Activated naive CD8-positive, alpha-beta T cell treated with anti-CD3 and anti-CD28 coated beads, Interleukin-2, amount 50 U/mL, for 24 hours (primary cell): Measurements from ENCODE around the gene RUSF1.
"Not testable (repeated sequence)": the region's sequence is repeated elsewhere in the genome, so short reads cannot be mapped to it uniquely, and the experiment has no call there.

Source experiments
- ATAC-seq: fragments of 150-1000 bp; cut with Tn5 transposase; one replicate; pipeline ENCODE4 v1.10.0; 2021
- DNase-seq: peaks from one replicate; pipeline ENCODE4 v3.0.0; 2021
- H3K27ac Mint-ChIP-seq: one replicate; pipeline ENCODE4 v1.8.0; 2021; ENCODE audit warnings: mild to moderate bottlenecking, mixed read lengths
- H3K27me3 Mint-ChIP-seq: one replicate; pipeline ENCODE4 v1.8.0; 2021; ENCODE audit warnings: mixed read lengths
- H3K36me3 Mint-ChIP-seq: one replicate; pipeline ENCODE4 v1.8.0; 2021; ENCODE audit warnings: low read depth, mixed read lengths
- H3K4me1 Mint-ChIP-seq: one replicate; pipeline ENCODE4 v1.8.0; 2021; ENCODE audit warnings: mixed read lengths
- H3K4me3 Mint-ChIP-seq: one replicate; pipeline ENCODE4 v1.8.0; 2021; ENCODE audit warnings: mild to moderate bottlenecking, moderate library complexity, mixed read lengths
- H3K9me3 Mint-ChIP-seq: one replicate; pipeline ENCODE4 v1.8.0; 2021; ENCODE audit warnings: mixed read lengths

Gene RUSF1

GRCh38 chr16:31527734-31528274 is 19.6 kb upstream of the RUSF1 start, which contains the start of gene AHSP:
AHSP (plus strand) TSS chr16:31527900; CDS start chr16:31528140, 240 bp downstream.
- H3K27ac Mint-ChIP-seq: peak within 1 kb of the TSS; percentile 70
- H3K9me3 Mint-ChIP-seq: no peaks in the 10 kb centered on the region
- DNase-seq (peak; percentile 18), ATAC-seq (peak; percentile 76)
- H3K4me1 Mint-ChIP-seq: peaks cover 26% of the 10 kb centered on the region
- H3K4me3 Mint-ChIP-seq: no peak within 1 kb of the TSS
- peaks cover 24% of the 10 kb centered on the region for H3K27me3 Mint-ChIP-seq
- no peaks in the 10 kb centered on the region for H3K36me3 Mint-ChIP-seq

- no peak for ATAC-seq
- no peak overlapping the region for H3K27ac Mint-ChIP-seq
These were observed 16.9 kb upstream of the RUSF1 start for GRCh38 chr16:31525113-31525512.

GRCh38 chr16:31523768-31524167 is 15.6 kb upstream of the RUSF1 start:
- H3K9me3 Mint-ChIP-seq, ATAC-seq, H3K36me3 Mint-ChIP-seq, H3K4me3 Mint-ChIP-seq, H3K27ac Mint-ChIP-seq, DNase-seq: not testable (repeated sequence)
- Mint-ChIP-seq H3K4me1 (peaks cover 32% of the 10 kb centered on the region), H3K27me3 (peaks cover 11% of the 10 kb centered on the region)

More at GRCh38 chr16:31525113-31525512, 16.9 kb upstream of the RUSF1 start:
- Mint-ChIP-seq H3K36me3 (no peaks in the 10 kb centered on the region), H3K27me3 (peaks cover 22% of the 10 kb centered on the region), H3K4me3 (no peak overlapping the region), H3K9me3 (no peaks in the 10 kb centered on the region), H3K4me1 (peaks cover 38% of the 10 kb centered on the region)
- DNase-seq: no peak

GRCh38 chr16:31522071-31522470 is 13.9 kb upstream of the RUSF1 start:
- DNase-seq (no peak), ATAC-seq (no peak)
- Mint-ChIP-seq H3K27me3 (peaks cover 2% of the 10 kb centered on the region), H3K9me3 (peaks cover 6% of the 10 kb centered on the region), H3K4me1 (peaks cover 22% of the 10 kb centered on the region), H3K36me3 (no peaks in the 10 kb centered on the region), H3K4me3 (no peak overlapping the region), H3K27ac (no peak overlapping the region)

- Mint-ChIP-seq H3K36me3 (no peaks in the 10 kb centered on the region), H3K4me1 (peaks cover 19% of the 10 kb centered on the region), H3K27me3 (peaks cover 3% of the 10 kb centered on the region), H3K9me3 (peaks cover 9% of the 10 kb centered on the region), H3K4me3 (no peak overlapping the region), H3K27ac (no peak overlapping the region)
- ATAC-seq (peak; percentile 85), DNase-seq (no peak)
These were observed 13.2 kb upstream of the RUSF1 start for GRCh38 chr16:31521368-31521767.

- peaks cover 15% of the 10 kb centered on the region for H3K4me1 Mint-ChIP-seq
- no peak overlapping the region for H3K4me3 Mint-ChIP-seq
- ATAC-seq: no peak
- peaks cover 3% of the 10 kb centered on the region for H3K27me3 Mint-ChIP-seq
- DNase-seq: no peak
- no peaks in the 10 kb centered on the region for H3K36me3 Mint-ChIP-seq
- H3K27ac Mint-ChIP-seq: no peak overlapping the region
- peaks cover 9% of the 10 kb centered on the region for H3K9me3 Mint-ChIP-seq
These were observed 11.7 kb upstream of the RUSF1 start for GRCh38 chr16:31519759-31520431.

GRCh38 chr16:31517800-31518402 is 9.7 kb upstream of the RUSF1 start:
- H3K27ac Mint-ChIP-seq: no peak overlapping the region
- peaks cover 15% of the 10 kb centered on the region for H3K4me1 Mint-ChIP-seq
- no peak for DNase-seq
- H3K4me3 Mint-ChIP-seq: no peak overlapping the region
- H3K27me3 Mint-ChIP-seq: peaks cover 3% of the 10 kb centered on the region
- peaks cover 9% of the 10 kb centered on the region for H3K9me3 Mint-ChIP-seq
- no peaks in the 10 kb centered on the region for H3K36me3 Mint-ChIP-seq
- ATAC-seq: no peak

GRCh38 chr16:31513884-31514283 is 5.7 kb upstream of the RUSF1 start:
- peaks cover 17% of the 10 kb centered on the region for H3K4me1 Mint-ChIP-seq
- no peaks in the 10 kb centered on the region for H3K36me3 Mint-ChIP-seq
- no peak for ATAC-seq
- peaks cover 3% of the 10 kb centered on the region for H3K27me3 Mint-ChIP-seq
- H3K27ac Mint-ChIP-seq: no peak overlapping the region
- peaks cover 9% of the 10 kb centered on the region for H3K9me3 Mint-ChIP-seq
- no peak overlapping the region for H3K4me3 Mint-ChIP-seq
- no peak for DNase-seq

GRCh38 chr16:31513126-31513525 is 4.9 kb upstream of the RUSF1 start:
- Mint-ChIP-seq H3K4me1 (peaks cover 20% of the 10 kb centered on the region), H3K27me3 (peaks cover 3% of the 10 kb centered on the region), H3K4me3 (no peak overlapping the region), H3K36me3 (no peaks in the 10 kb centered on the region), H3K9me3 (peaks cover 9% of the 10 kb centered on the region), H3K27ac (no peak overlapping the region)
- no peak for DNase-seq
- ATAC-seq: no peak

GRCh38 chr16:31508706-31509195 is 560 bp upstream of the RUSF1 start:
- H3K27me3 Mint-ChIP-seq: no peaks in the 10 kb centered on the region
- no peak for ATAC-seq
- H3K27ac Mint-ChIP-seq: peak overlapping the region; percentile 94
- H3K9me3 Mint-ChIP-seq: no peaks in the 10 kb centered on the region
- H3K4me3 Mint-ChIP-seq: peak overlapping the region; percentile 88
- peaks cover 6% of the 10 kb centered on the region for H3K36me3 Mint-ChIP-seq
- no peak for DNase-seq
- H3K4me1 Mint-ChIP-seq: peaks cover 44% of the 10 kb centered on the region

- peaks cover 44% of the 10 kb centered on the region for H3K4me1 Mint-ChIP-seq
- no peak for DNase-seq
- no peaks in the 10 kb centered on the region for H3K27me3 Mint-ChIP-seq
- H3K27ac Mint-ChIP-seq: peak overlapping the region; percentile 85
- peaks cover 6% of the 10 kb centered on the region for H3K36me3 Mint-ChIP-seq
- ATAC-seq: no peak
- H3K4me3 Mint-ChIP-seq: peak overlapping the region; percentile 88
- no peaks in the 10 kb centered on the region for H3K9me3 Mint-ChIP-seq
These were observed 618 bp downstream of the RUSF1 start for GRCh38 chr16:31507617-31507928.

- peak; percentile 50 for ATAC-seq
- no peaks in the 10 kb centered on the region for H3K9me3 Mint-ChIP-seq
- H3K4me3 Mint-ChIP-seq: no peak overlapping the region
- DNase-seq: no peak
- peaks cover 43% of the 10 kb centered on the region for H3K4me1 Mint-ChIP-seq
- peaks cover 6% of the 10 kb centered on the region for H3K36me3 Mint-ChIP-seq
- H3K27ac Mint-ChIP-seq: peak overlapping the region; percentile 25
- H3K27me3 Mint-ChIP-seq: no peaks in the 10 kb centered on the region
These were observed 2.7 kb downstream of the RUSF1 start for GRCh38 chr16:31505483-31505882.

- Mint-ChIP-seq H3K27ac (no peak overlapping the region), H3K9me3 (no peaks in the 10 kb centered on the region), H3K4me3 (no peak overlapping the region), H3K27me3 (no peaks in the 10 kb centered on the region), H3K4me1 (peaks cover 33% of the 10 kb centered on the region), H3K36me3 (peaks cover 7% of the 10 kb centered on the region)
- no peak for DNase-seq
- ATAC-seq: no peak
These were observed 4.0 kb downstream of the RUSF1 start for GRCh38 chr16:31504159-31504558.

- H3K4me3 Mint-ChIP-seq, DNase-seq, ATAC-seq, H3K27ac Mint-ChIP-seq, H3K27me3 Mint-ChIP-seq, H3K9me3 Mint-ChIP-seq: not testable (repeated sequence)
- H3K4me1 Mint-ChIP-seq: peaks cover 28% of the 10 kb centered on the region
- H3K36me3 Mint-ChIP-seq: peaks cover 10% of the 10 kb centered on the region
These were observed 4.6 kb downstream of the RUSF1 start for GRCh38 chr16:31503555-31503954.

- peaks cover 26% of the 10 kb centered on the region for H3K4me1 Mint-ChIP-seq
- H3K27ac Mint-ChIP-seq: no peak overlapping the region
These were observed 5.2 kb downstream of the RUSF1 start for GRCh38 chr16:31502981-31503380.

More at GRCh38 chr16:31502981-31503380, 5.2 kb downstream of the RUSF1 start:
- Mint-ChIP-seq H3K27me3 (no peaks in the 10 kb centered on the region), H3K36me3 (peaks cover 11% of the 10 kb centered on the region), H3K4me3 (no peak overlapping the region), H3K9me3 (no peaks in the 10 kb centered on the region)
- DNase-seq (no peak), ATAC-seq (no peak)
